PFSK-1 (cell line): Measurements from ENCODE around the gene TRAF3IP3. TPM values are rescaled to one million over a fixed set of nuclear protein-coding genes. Genes with fewer than 3 reads are reported as not detected.

ENCODE experiments used
- FOXP2 ChIP-seq: optimal IDR thresholded peaks from 2 replicates; pipeline ENCODE3; 2011; ENCODE audit warnings: borderline replicate concordance, control low read depth, inconsistent platforms; ENCODE audit not compliant: insufficient read depth; ENCODE audit errors: extremely low read length, extremely low read depth
- POLR2AphosphoS5 ChIP-seq: IDR thresholded peaks from 2 replicates; pipeline ENCODE4 v1.6.1; 2012; ENCODE audit warnings: low read depth, mild to moderate bottlenecking, control low read depth, low read length, moderate library complexity
- SIN3A ChIP-seq: IDR thresholded peaks from 2 replicates; pipeline ENCODE4 v1.6.1; 2012; ENCODE audit warnings: mild to moderate bottlenecking, low read length, moderate library complexity, borderline replicate concordance; ENCODE audit not compliant: insufficient read depth
- TAF1 ChIP-seq: IDR thresholded peaks from 2 replicates; pipeline ENCODE4 v1.6.1; 2012; ENCODE audit warnings: low read length, control low read depth, borderline replicate concordance; ENCODE audit not compliant: insufficient read depth
- polyA plus RNA-seq: library from polyadenylated mRNA; unstranded; fragments of >200 nt; gene quantifications from one replicate; pipeline ENCODE4 v1.2.1, GENCODE V29; 2012; ENCODE audit warnings: low read depth, missing spikeins; ENCODE audit not compliant: insufficient read length
- TF ChIP-seq, protein P1 (sequence below), 2 experiments: IDR thresholded peaks; 2 replicates each; pipeline versions ENCODE4 v1.6.1 to v1.8.0; 2011 to 2012; ENCODE audit warnings: low read depth in 2 of 2, low read length in 2 of 2, control low read depth in 1 of 2, inconsistent platforms in 1 of 2, mild to moderate bottlenecking in 1 of 2, moderate library complexity in 1 of 2; ENCODE audit not compliant: insufficient read depth in 1 of 2

TRAF3IP3 gene, protein sequence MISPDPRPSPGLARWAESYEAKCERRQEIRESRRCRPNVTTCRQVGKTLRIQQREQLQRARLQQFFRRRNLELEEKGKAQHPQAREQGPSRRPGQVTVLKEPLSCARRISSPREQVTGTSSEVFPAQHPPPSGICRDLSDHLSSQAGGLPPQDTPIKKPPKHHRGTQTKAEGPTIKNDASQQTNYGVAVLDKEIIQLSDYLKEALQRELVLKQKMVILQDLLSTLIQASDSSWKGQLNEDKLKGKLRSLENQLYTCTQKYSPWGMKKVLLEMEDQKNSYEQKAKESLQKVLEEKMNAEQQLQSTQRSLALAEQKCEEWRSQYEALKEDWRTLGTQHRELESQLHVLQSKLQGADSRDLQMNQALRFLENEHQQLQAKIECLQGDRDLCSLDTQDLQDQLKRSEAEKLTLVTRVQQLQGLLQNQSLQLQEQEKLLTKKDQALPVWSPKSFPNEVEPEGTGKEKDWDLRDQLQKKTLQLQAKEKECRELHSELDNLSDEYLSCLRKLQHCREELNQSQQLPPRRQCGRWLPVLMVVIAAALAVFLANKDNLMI
- not detected for polyA plus RNA-seq

DNA sequence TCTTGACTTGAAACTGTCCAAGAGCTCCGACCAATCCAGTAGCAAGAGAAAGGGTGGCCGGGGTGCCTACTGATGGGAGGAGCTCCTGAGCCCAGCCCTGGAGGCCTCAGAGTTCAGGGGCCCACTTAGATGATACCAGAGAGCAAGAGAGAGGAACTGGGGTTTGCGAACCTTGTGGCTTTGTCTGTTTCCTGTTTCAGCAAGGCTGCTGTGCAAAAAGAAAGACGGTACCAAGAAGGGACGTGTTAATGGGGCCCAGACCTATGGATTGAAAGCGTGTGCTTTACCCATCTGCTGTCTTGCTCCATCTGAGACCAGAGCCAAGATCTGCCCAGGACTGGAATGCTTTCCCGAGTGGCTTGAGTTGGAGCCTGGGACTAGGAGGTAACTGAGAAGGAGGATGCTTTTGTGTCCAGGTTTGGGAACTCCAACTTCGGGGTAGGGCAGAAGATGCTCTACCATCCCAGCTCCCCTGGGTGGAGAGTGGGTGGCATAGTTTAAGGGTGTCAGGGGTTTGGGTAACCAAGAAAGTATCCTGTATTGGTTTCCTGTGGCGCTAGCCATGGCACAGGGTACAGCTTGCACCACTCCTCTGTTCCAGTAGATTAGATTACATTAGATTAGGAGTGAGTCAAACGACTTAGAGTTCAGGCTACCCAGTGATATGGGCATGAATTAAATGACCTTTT, at the start of gene TRAF3IP3:
TSS of gene TRAF3IP3 (plus strand) at position 128 of the 689 bp plus-strand sequence. CDS start 3,987 bp downstream, outside the sequence.
- TF ChIP-seq, protein P1, sequence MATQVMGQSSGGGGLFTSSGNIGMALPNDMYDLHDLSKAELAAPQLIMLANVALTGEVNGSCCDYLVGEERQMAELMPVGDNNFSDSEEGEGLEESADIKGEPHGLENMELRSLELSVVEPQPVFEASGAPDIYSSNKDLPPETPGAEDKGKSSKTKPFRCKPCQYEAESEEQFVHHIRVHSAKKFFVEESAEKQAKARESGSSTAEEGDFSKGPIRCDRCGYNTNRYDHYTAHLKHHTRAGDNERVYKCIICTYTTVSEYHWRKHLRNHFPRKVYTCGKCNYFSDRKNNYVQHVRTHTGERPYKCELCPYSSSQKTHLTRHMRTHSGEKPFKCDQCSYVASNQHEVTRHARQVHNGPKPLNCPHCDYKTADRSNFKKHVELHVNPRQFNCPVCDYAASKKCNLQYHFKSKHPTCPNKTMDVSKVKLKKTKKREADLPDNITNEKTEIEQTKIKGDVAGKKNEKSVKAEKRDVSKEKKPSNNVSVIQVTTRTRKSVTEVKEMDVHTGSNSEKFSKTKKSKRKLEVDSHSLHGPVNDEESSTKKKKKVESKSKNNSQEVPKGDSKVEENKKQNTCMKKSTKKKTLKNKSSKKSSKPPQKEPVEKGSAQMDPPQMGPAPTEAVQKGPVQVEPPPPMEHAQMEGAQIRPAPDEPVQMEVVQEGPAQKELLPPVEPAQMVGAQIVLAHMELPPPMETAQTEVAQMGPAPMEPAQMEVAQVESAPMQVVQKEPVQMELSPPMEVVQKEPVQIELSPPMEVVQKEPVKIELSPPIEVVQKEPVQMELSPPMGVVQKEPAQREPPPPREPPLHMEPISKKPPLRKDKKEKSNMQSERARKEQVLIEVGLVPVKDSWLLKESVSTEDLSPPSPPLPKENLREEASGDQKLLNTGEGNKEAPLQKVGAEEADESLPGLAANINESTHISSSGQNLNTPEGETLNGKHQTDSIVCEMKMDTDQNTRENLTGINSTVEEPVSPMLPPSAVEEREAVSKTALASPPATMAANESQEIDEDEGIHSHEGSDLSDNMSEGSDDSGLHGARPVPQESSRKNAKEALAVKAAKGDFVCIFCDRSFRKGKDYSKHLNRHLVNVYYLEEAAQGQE (IDR thresholded peaks at IDR 0.05; ENCODE audit: insufficient read depth in 1 of 2, low read depth in 2 of 2, low read length in 2 of 2) = no peak
- TF ChIP-seq SIN3A = no peak
- no peak for TF ChIP-seq FOXP2
- no peak for TF ChIP-seq TAF1
- no peak for TF ChIP-seq POLR2AphosphoS5

DNA sequence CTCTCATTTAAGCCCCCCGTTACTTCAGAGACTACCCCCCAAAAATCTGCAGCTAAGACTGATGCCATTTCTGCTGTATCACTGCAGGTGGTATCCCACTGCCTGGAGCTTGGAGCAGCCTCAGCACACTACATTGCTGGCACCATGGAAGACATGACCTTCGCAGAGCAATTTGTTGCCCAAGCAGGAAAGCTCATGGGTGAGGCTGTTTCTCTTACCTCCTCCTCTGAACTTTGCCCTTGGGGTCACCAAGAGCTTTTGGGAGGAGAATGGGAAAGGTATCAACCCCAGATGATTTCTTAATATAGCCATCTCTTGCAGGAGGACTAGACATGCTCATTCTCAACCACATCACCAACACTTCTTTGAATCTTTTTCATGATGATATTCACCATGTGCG, 49.2 kb upstream of the TRAF3IP3 start:
- TF ChIP-seq FOXP2 = no peak
- TF ChIP-seq, protein P1 (IDR thresholded peaks at IDR 0.05; ENCODE audit: insufficient read depth in 1 of 2, low read depth in 2 of 2, low read length in 2 of 2) = no peak
- TF ChIP-seq TAF1 = no peak
- TF ChIP-seq SIN3A = no peak
- TF ChIP-seq POLR2AphosphoS5 = no peak

DNA sequence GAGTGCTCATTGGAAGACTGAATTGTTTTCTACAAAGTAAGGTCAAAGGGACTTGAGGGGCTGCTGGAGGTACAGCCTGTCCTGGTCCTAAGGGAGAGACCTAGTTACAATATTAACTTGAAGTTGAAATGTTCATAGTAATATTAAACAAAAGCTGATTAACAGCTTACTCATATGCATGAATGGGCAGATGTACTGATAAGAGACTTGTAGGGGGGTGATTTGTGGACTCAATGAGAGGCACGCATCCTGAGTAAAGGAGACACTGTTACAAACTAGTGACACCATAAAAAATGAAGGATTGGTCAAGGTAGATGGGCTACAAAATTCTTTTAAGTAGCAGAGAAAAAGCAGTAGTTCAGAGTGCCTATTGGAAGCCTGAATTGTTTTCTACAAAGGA, 48.5 kb upstream of the TRAF3IP3 start:
- TF ChIP-seq POLR2AphosphoS5 (no peak), FOXP2 (no peak), TAF1 (no peak), SIN3A (no peak)
- TF ChIP-seq, protein P1 (IDR thresholded peaks at IDR 0.05; ENCODE audit: insufficient read depth in 1 of 2, low read depth in 2 of 2, low read length in 2 of 2) = no peak

DNA sequence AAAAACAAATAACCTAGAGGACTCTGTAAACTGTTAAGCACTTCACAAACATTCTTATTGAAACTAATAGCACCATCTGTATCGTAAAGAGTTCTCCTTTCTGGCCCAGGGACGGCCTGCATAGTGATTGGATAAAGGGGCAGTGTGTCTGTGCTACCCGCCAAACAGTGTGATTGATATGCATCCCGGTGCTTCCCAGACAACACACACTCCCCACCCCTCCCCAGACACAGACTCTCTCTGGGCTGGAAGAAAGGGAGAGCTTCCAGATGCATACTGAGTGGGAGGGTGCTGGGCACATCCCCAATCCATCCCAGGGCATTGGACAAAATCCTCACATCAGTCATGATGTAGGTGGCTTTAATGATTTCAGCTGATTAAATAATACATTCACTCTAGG, 47.6 kb upstream of the TRAF3IP3 start:
- TF ChIP-seq SIN3A = no peak
- TF ChIP-seq POLR2AphosphoS5 = no peak
- no peak for TF ChIP-seq FOXP2
- TF ChIP-seq TAF1 = no peak
- TF ChIP-seq, protein P1 (IDR thresholded peaks at IDR 0.05; ENCODE audit: insufficient read depth in 1 of 2, low read depth in 2 of 2, low read length in 2 of 2) = no peak
